IMR-90 (cell line): ENCODE measurements around the gene TEC. TPM values are rescaled to one million over a fixed set of nuclear protein-coding genes. Genes with fewer than 3 reads are reported as not detected.
"Not testable (repeated sequence)": the region's sequence is repeated elsewhere in the genome, so short reads cannot be mapped to it uniquely, and the experiment has no call there.

Experiments used
- ATAC-seq: fragments of 200-7000 bp; cut with Tn5 transposase; 2 replicates; pipeline ENCODE4 v1.9.1; 2020; ENCODE audit warnings: low read depth, mild to moderate bottlenecking, moderate library complexity
- BruUV-seq: library from RNA; stranded (reverse); fragments of 400-500 nt; replicated peaks from 2 replicates; lab custom pipeline; 2021; lab: Mats Ljungman, UMichigan
- CTCF ChIA-PET: fragments of 300-600 bp; formaldehyde crosslinking; extraction: SDS; loops from one replicate; lab custom pipeline; 2021; ENCODE audit warnings: antibody characterized with exemption; lab: Yijun Ruan, JAX
- POLR2A ChIA-PET: fragments of 300-600 bp; sonication (Branson Sonifier 250); formaldehyde crosslinking; loops from one replicate; lab custom pipeline; 2022; ENCODE audit warnings: antibody characterized with exemption; ENCODE audit not compliant: unreplicated experiment; lab: Charles Lee
- DNase-seq: peaks from one replicate; pipeline ENCODE4 v3.0.0; 2013
- H2AFZ ChIP-seq: replicated peaks from 2 replicates; pipeline ENCODE3; 2013; ENCODE audit warnings: low read length, mild to moderate bottlenecking; ENCODE audit not compliant: poor library complexity
- H2AK5ac ChIP-seq: 2 replicates; pipeline ENCODE4 v1.6.1; 2013; ENCODE audit warnings: low read depth, low read length, inconsistent platforms
- H2AK9ac ChIP-seq: replicated peaks from 2 replicates; pipeline ENCODE3; 2013; ENCODE audit warnings: mild to moderate bottlenecking, low read depth, low read length, moderate library complexity; ENCODE audit not compliant: poor library complexity
- H2BK120ac ChIP-seq: 2 replicates; pipeline ENCODE4 v1.6.1; 2013; ENCODE audit warnings: low read depth, low read length, inconsistent platforms
- H2BK15ac ChIP-seq: 3 replicates; pipeline ENCODE4 v1.6.1; 2013; ENCODE audit warnings: low read depth, low read length, inconsistent platforms
- H2BK20ac ChIP-seq: 2 replicates; pipeline ENCODE4 v1.6.1; 2013; ENCODE audit warnings: low read depth, mild to moderate bottlenecking, inconsistent platforms, low read length, moderate library complexity
- H2BK5ac ChIP-seq: 2 replicates; pipeline ENCODE4 v1.6.1; 2013; ENCODE audit warnings: mild to moderate bottlenecking, low read depth, low read length, inconsistent platforms; ENCODE audit not compliant: poor library complexity, severe bottlenecking
- H3K14ac ChIP-seq: replicated peaks from 2 replicates; pipeline ENCODE4 v1.6.1; 2013; ENCODE audit warnings: low read depth, low read length, inconsistent platforms
- H3K18ac ChIP-seq: 2 replicates; pipeline ENCODE4 v1.6.1; 2013; ENCODE audit warnings: low read depth, low read length, control low read depth
- H3K23ac ChIP-seq: 2 replicates; pipeline ENCODE4 v1.6.1; 2013; ENCODE audit warnings: low read depth, low read length, inconsistent platforms
- H3K27ac ChIP-seq: 2 replicates; pipeline ENCODE4 v1.5.1; 2013; ENCODE audit warnings: mild to moderate bottlenecking, control low read depth, low read length; ENCODE audit not compliant: insufficient read depth
- H3K27me3 ChIP-seq: 2 replicates; pipeline ENCODE4 v1.6.1; 2013; ENCODE audit warnings: low read length; ENCODE audit not compliant: control insufficient read depth, insufficient read depth
- H3K36me3 ChIP-seq: 2 replicates; pipeline ENCODE4 v1.6.1; 2013; ENCODE audit warnings: low read length, mixed read lengths; ENCODE audit not compliant: control insufficient read depth, insufficient read depth
- H3K4ac ChIP-seq: 2 replicates; pipeline ENCODE4 v1.6.1; 2013; ENCODE audit warnings: low read depth, low read length, inconsistent platforms
- H3K4me1 ChIP-seq: 2 replicates; pipeline ENCODE4 v1.6.1; 2013; ENCODE audit warnings: low read length, mixed read lengths; ENCODE audit not compliant: control insufficient read depth, insufficient read depth
- H3K4me2 ChIP-seq: 2 replicates; pipeline ENCODE4 v1.6.1; 2013; ENCODE audit warnings: low read depth, mild to moderate bottlenecking, control low read depth, low read length, moderate library complexity
- H3K4me3 ChIP-seq: 2 replicates; pipeline ENCODE4 v1.5.1; 2013; ENCODE audit warnings: low read depth, mild to moderate bottlenecking, control low read depth, low read length, moderate library complexity; ENCODE audit not compliant: insufficient read depth
- H3K56ac ChIP-seq: 2 replicates; pipeline ENCODE4 v1.6.1; 2013; ENCODE audit warnings: low read length, inconsistent platforms; ENCODE audit not compliant: insufficient read depth; ENCODE audit errors: extremely low read depth
- H3K79me1 ChIP-seq, 2 experiments: 2 replicates each; pipeline ENCODE4 v1.6.1; 2013; ENCODE audit warnings: low read length in 2 of 2, inconsistent platforms in 1 of 2, low read depth in 1 of 2
- H3K9ac ChIP-seq: 2 replicates; pipeline ENCODE4 v1.6.1; 2013; ENCODE audit warnings: low read depth, low read length, control low read depth
- H3K9me1 ChIP-seq: 2 replicates; pipeline ENCODE4 v1.6.1; 2013; ENCODE audit warnings: low read length, inconsistent platforms; ENCODE audit not compliant: insufficient read depth
- H3K9me3 ChIP-seq: 2 replicates; pipeline ENCODE4 v1.6.1; 2013; ENCODE audit warnings: low read length; ENCODE audit not compliant: control insufficient read depth, insufficient read depth
- H4K20me1 ChIP-seq: 2 replicates; pipeline ENCODE4 v1.6.1; 2013; ENCODE audit warnings: low read length, inconsistent platforms; ENCODE audit not compliant: insufficient read depth
- H4K5ac ChIP-seq: 2 replicates; pipeline ENCODE4 v1.6.1; 2013; ENCODE audit warnings: mild to moderate bottlenecking, low read depth, low read length, control low read depth
- H4K8ac ChIP-seq, 2 experiments: 2 replicates each; pipeline ENCODE4 v1.6.1; 2013; ENCODE audit warnings: low read depth in 2 of 2, low read length in 2 of 2, control low read depth in 1 of 2, inconsistent platforms in 1 of 2
- H4K91ac ChIP-seq: 2 replicates; pipeline ENCODE4 v1.6.1; 2013; ENCODE audit warnings: low read depth, low read length, inconsistent platforms; ENCODE audit not compliant: insufficient read depth
- MAFK ChIP-seq: IDR thresholded peaks from 2 replicates; pipeline ENCODE4 v1.6.1; 2012; ENCODE audit warnings: low read depth, low read length, improper control_type of control experiment
- WGBS, 2 experiments: methylation state at CpG; one replicate each; pipeline versions ENCODE4 v1.1.5 to v1.1.7; 2013; ENCODE audit warnings: missing lambda C conversion rate in 2 of 2; ENCODE audit not compliant: insufficient read length in 1 of 2; ENCODE audit errors: extremely low coverage in 2 of 2; 5-methylcytosine and 5-hydroxymethylcytosine counted together
- dilution Hi-C: fragments of 300-500 bp; cut with HindIII; formaldehyde crosslinking; loops from one replicate; pipeline ENCODE4 v1.14.3; 2018; ENCODE audit warnings: low sequenced_read_pairs; ENCODE audit not compliant: unreplicated experiment
- in situ Hi-C: fragments of 300-500 bp; cut with MboI; formaldehyde crosslinking; loops from 3 replicates; pipeline ENCODE4 v1.14.3; 2019; ENCODE audit warnings: low sequenced_read_pairs, inconsistent platforms, mixed read lengths
- intact Hi-C: fragments of 100-400 bp; cut with micrococcal nuclease; formaldehyde crosslinking; loops from 2 replicates; pipeline ENCODE4 v1.10.0; 2022
- polyA plus RNA-seq, 3 experiments: library from polyadenylated mRNA; depleted of rRNA; stranded (reverse); fragments of >200 nt; gene quantifications; 2 replicates each; pipeline ENCODE4 v1.2.3, GENCODE V29; 2012; ENCODE audit warnings: low replicate concordance in 1 of 3
- total RNA-seq: library from RNA; depleted of rRNA; stranded (reverse); fragments of >200 nt; gene quantifications from 2 replicates; pipeline ENCODE4 v1.2.3, GENCODE V29; 2012

Gene TEC
- total and polyA plus RNA-seq, 2 of the 4 experiments (the other 2 are of a cell fraction): 0.39 to 0.54 TPM

DNA sequence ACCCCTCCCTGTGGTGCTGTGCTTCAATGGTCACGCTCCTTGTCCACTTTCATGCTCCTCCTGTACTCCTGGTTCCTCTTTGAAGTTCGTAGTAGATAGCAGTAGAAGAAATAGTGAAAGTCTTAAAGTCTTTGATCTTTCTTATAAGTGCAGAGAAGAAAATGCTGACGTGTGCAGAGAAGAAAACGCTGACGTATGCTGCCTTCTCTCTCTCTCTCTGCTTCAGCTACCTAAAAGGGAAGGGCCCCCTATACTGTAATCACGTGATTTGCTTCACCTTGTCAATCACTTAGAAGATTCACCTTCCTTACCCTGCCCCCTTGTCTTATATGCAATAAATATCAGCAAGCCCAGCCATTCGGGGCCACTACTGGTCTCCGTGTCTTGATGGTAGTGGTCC lies 50.2 kb downstream of the TEC start:
- H4K20me1 ChIP-seq, H3K27ac ChIP-seq, H3K56ac ChIP-seq, H2BK5ac ChIP-seq, intact Hi-C loops, H2AK5ac ChIP-seq, H3K4ac ChIP-seq, H3K27me3 ChIP-seq, H3K23ac ChIP-seq, H3K79me1 ChIP-seq, H4K91ac ChIP-seq, in situ Hi-C loops, H3K4me2 ChIP-seq, H3K14ac ChIP-seq, H2BK120ac ChIP-seq, ATAC-seq, H3K18ac ChIP-seq, dilution Hi-C loops, H3K9me3 ChIP-seq, DNase-seq, H2AFZ ChIP-seq, H4K8ac ChIP-seq, POLR2A ChIA-PET, H3K9ac ChIP-seq, H3K4me1 ChIP-seq, H3K9me1 ChIP-seq, CTCF ChIA-PET, H2AK9ac ChIP-seq, H2BK20ac ChIP-seq, H3K4me3 ChIP-seq, BruUV-seq, H4K5ac ChIP-seq, H2BK15ac ChIP-seq, H3K36me3 ChIP-seq: not testable (repeated sequence)
- no CpG with 5 or more reads among the region's 8 CpGs for WGBS, 2 experiments
- TF ChIP-seq MAFK: peak; percentile 31; the same call in 1 of the 2 replicates
